HEK293 (cell line): Measurements from ENCODE around the gene PHKA2.

Source experiments
- CTCF ChIA-PET: fragments of 350-600 bp; formaldehyde crosslinking; extraction: SDS; loops from one replicate; lab custom pipeline; 2021; ENCODE audit warnings: antibody characterized with exemption; lab: Yijun Ruan, JAX
- POLR2A ChIA-PET: fragments of 300-600 bp; formaldehyde crosslinking; extraction: SDS; loops from one replicate; lab custom pipeline; 2020; ENCODE audit warnings: antibody characterized with exemption, inconsistent platforms; lab: Yijun Ruan, JAX
- H3K27ac ChIP-seq: fragments of 200-500 bp; sonication (Bioruptor generic); 2 replicates; pipeline ENCODE4 v1.5.1; 2014; ENCODE audit warnings: low read depth, low read length, control low read depth, inconsistent platforms; ENCODE audit errors: extremely low read depth
- H3K36me3 ChIP-seq, 2 experiments: fragments of 200-500 bp in 1 of 2; sonication (Bioruptor generic) in 1 of 2; 1 replicate in 1 of 2; 2 replicates in 1 of 2; pipeline ENCODE4 v1.5.1; 2014 to 2017; ENCODE audit warnings: inconsistent platforms in 2 of 2, low read length in 2 of 2; ENCODE audit not compliant: control insufficient read depth in 2 of 2, insufficient read depth in 1 of 2
- H3K4me1 ChIP-seq: fragments of 200-500 bp; sonication (Bioruptor generic); 2 replicates; pipeline ENCODE4 v1.5.1; 2014; ENCODE audit warnings: mild to moderate bottlenecking, low read length, inconsistent platforms; ENCODE audit not compliant: control insufficient read depth, insufficient read depth
- H3K4me3 ChIP-seq: 2 replicates; pipeline ENCODE4 v1.5.1; 2011; ENCODE audit warnings: low read depth, mild to moderate bottlenecking, control low read depth, low read length, moderate library complexity
- H3K9me3 ChIP-seq: fragments of 200-500 bp; sonication (Bioruptor generic); 2 replicates; pipeline ENCODE4 v1.5.1; 2014; ENCODE audit warnings: low read depth, low read length, inconsistent platforms; ENCODE audit not compliant: control insufficient read depth, insufficient read depth
- TCF7L2 ChIP-seq: IDR thresholded peaks from 2 replicates; pipeline ENCODE4 v1.6.1; 2011; ENCODE audit warnings: low read depth, mild to moderate bottlenecking, inconsistent platforms, low read length, moderate library complexity, borderline replicate concordance
- ZBTB20 ChIP-seq: fragments of 450-650 bp; formaldehyde crosslinking; IDR thresholded peaks from 2 replicates; pipeline ENCODE4 v1.5.1; 2016; ENCODE audit warnings: missing biosample characterization, missing genetic modification characterization
- ZBTB7A ChIP-seq: fragments of 450-650 bp; formaldehyde crosslinking; IDR thresholded peaks from 2 replicates; pipeline ENCODE4 v1.5.1; 2016; ENCODE audit warnings: low read depth, missing biosample characterization, missing genetic modification characterization
- ZEB2 ChIP-seq: fragments of 450-650 bp; formaldehyde crosslinking; IDR thresholded peaks from 2 replicates; pipeline ENCODE4 v1.5.1; 2016; ENCODE audit warnings: missing biosample characterization, missing genetic modification characterization
- ZNF138 ChIP-seq: fragments of 450-650 bp; formaldehyde crosslinking; IDR thresholded peaks from 2 replicates; pipeline ENCODE4 v1.5.1; 2016; ENCODE audit warnings: missing biosample characterization, missing genetic modification characterization, borderline replicate concordance
- ZNF146 ChIP-seq: fragments of 450-650 bp; formaldehyde crosslinking; IDR thresholded peaks from 2 replicates; pipeline ENCODE4 v1.5.1; 2016; ENCODE audit warnings: missing biosample characterization, missing genetic modification characterization
- ZNF19 ChIP-seq: fragments of 450-650 bp; formaldehyde crosslinking; IDR thresholded peaks from 2 replicates; pipeline ENCODE4; 2016; ENCODE audit warnings: missing biosample characterization, missing genetic modification characterization, low read depth
- ZNF366 ChIP-seq: fragments of 450-650 bp; formaldehyde crosslinking; conservative IDR thresholded peaks from 2 replicates; pipeline ENCODE4 v1.5.1; 2016; ENCODE audit warnings: missing biosample characterization, missing genetic modification characterization
- ZNF394 ChIP-seq: fragments of 450-650 bp; formaldehyde crosslinking; IDR thresholded peaks from 2 replicates; pipeline ENCODE4 v1.5.1; 2016; ENCODE audit warnings: missing biosample characterization, missing genetic modification characterization, mild to moderate bottlenecking, moderate library complexity, borderline replicate concordance
- ZNF561 ChIP-seq: fragments of 450-650 bp; IDR thresholded peaks from 2 replicates; pipeline ENCODE4 v1.5.1; 2018; ENCODE audit warnings: missing biosample characterization, missing genetic modification characterization, borderline replicate concordance
- ZNF670 ChIP-seq: fragments of 450-650 bp; formaldehyde crosslinking; IDR thresholded peaks from 2 replicates; pipeline ENCODE4 v1.5.1; 2016; ENCODE audit warnings: missing biosample characterization, missing genetic modification characterization, low read depth
- ZNF76 ChIP-seq: fragments of 450-650 bp; formaldehyde crosslinking; IDR thresholded peaks from 2 replicates; pipeline ENCODE4; 2016; ENCODE audit warnings: low read depth, missing biosample characterization, missing genetic modification characterization, borderline replicate concordance
- ZNF768 ChIP-seq: fragments of 450-650 bp; formaldehyde crosslinking; IDR thresholded peaks from 2 replicates; pipeline ENCODE4 v1.5.1; 2018; ENCODE audit warnings: missing biosample characterization, mild to moderate bottlenecking, missing genetic modification characterization
- TF ChIP-seq, protein P1 (sequence below): fragments of 450-650 bp; formaldehyde crosslinking; conservative IDR thresholded peaks from 2 replicates; pipeline ENCODE4 v1.5.1; 2016; ENCODE audit warnings: low read depth, missing biosample characterization, missing genetic modification characterization
- TF ChIP-seq, protein P2 (sequence below): fragments of 450-650 bp; formaldehyde crosslinking; IDR thresholded peaks from 2 replicates; pipeline ENCODE4; 2016; ENCODE audit warnings: missing biosample characterization, missing genetic modification characterization
- TF ChIP-seq, protein P3 (sequence below): fragments of 450-650 bp; formaldehyde crosslinking; IDR thresholded peaks from 2 replicates; pipeline ENCODE4 v1.5.1; 2016; ENCODE audit warnings: missing biosample characterization, missing genetic modification characterization
- TF ChIP-seq, protein P4 (sequence below): fragments of 450-650 bp; formaldehyde crosslinking; IDR thresholded peaks from 2 replicates; pipeline ENCODE4 v1.5.1; 2016; ENCODE audit warnings: missing biosample characterization, missing genetic modification characterization
- TF ChIP-seq, protein P5 (sequence below): fragments of 450-650 bp; formaldehyde crosslinking; IDR thresholded peaks from 2 replicates; pipeline ENCODE4 v1.5.1; 2016; ENCODE audit warnings: missing biosample characterization, missing genetic modification characterization
- TF ChIP-seq, protein P6 (sequence below): fragments of 450-650 bp; formaldehyde crosslinking; optimal IDR thresholded peaks from 2 replicates; pipeline ENCODE3; 2016; ENCODE audit warnings: missing biosample characterization, mild to moderate bottlenecking, missing genetic modification characterization

PHKA2 gene

DNA sequence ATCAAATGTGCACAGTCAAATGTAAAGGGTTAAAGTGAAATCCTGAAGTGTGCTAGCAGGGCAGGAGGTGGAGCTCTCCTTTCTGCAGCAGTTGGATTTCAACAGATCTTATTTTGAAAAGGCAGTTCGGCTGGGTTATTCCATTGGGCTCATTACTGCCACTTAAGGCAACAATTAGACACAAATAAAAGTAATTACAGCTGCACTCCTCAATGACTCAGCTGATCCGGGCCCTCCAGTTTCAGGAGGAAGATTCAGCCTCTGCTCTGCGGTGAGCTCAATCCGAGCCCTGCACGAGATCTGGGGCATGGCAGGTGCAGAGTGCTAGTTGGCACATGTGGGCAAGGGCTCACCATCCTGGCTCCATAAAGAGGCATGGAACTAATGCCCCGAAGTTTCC, 85.4 kb downstream of the PHKA2 start (continued):
- TF ChIP-seq, protein P1, sequence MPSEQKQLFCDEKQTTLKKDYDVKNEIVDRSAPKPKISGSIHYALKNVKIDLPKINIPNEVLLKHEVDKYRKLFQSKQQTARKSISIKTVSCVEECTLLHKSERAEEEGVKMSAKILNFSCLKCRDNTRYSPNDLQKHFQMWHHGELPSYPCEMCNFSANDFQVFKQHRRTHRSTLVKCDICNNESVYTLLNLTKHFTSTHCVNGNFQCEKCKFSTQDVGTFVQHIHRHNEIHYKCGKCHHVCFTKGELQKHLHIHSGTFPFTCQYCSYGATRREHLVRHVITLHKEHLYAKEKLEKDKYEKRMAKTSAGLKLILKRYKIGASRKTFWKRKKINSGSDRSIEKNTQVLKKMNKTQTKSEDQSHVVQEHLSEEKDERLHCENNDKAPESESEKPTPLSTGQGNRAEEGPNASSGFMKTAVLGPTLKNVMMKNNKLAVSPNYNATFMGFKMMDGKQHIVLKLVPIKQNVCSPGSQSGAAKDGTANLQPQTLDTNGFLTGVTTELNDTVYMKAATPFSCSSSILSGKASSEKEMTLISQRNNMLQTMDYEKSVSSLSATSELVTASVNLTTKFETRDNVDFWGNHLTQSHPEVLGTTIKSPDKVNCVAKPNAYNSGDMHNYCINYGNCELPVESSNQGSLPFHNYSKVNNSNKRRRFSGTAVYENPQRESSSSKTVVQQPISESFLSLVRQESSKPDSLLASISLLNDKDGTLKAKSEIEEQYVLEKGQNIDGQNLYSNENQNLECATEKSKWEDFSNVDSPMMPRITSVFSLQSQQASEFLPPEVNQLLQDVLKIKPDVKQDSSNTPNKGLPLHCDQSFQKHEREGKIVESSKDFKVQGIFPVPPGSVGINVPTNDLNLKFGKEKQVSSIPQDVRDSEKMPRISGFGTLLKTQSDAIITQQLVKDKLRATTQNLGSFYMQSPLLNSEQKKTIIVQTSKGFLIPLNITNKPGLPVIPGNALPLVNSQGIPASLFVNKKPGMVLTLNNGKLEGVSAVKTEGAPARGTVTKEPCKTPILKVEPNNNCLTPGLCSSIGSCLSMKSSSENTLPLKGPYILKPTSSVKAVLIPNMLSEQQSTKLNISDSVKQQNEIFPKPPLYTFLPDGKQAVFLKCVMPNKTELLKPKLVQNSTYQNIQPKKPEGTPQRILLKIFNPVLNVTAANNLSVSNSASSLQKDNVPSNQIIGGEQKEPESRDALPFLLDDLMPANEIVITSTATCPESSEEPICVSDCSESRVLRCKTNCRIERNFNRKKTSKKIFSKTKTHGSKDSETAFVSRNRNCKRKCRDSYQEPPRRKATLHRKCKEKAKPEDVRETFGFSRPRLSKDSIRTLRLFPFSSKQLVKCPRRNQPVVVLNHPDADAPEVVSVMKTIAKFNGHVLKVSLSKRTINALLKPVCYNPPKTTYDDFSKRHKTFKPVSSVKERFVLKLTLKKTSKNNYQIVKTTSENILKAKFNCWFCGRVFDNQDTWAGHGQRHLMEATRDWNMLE (tag by site-specific recombination) = no peak
- TF ChIP-seq ZNF670 (no peak), ZEB2 (tag by site-specific recombination) (no peak), ZBTB7A (no peak), ZNF76 (tag by site-specific recombination) (no peak), TCF7L2 (no peak), ZNF19 (tag by site-specific recombination) (no peak)
- TF ChIP-seq, protein P2, sequence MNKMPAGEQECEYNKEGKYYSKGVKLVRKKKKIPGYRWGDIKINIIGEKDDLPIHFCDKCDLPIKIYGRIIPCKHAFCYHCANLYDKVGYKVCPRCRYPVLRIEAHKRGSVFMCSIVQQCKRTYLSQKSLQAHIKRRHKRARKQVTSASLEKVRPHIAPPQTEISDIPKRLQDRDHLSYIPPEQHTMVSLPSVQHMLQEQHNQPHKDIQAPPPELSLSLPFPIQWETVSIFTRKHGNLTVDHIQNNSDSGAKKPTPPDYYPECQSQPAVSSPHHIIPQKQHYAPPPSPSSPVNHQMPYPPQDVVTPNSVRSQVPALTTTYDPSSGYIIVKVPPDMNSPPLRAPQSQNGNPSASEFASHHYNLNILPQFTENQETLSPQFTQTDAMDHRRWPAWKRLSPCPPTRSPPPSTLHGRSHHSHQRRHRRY (tag by site-specific recombination) = no peak
- TF ChIP-seq, protein P3, sequence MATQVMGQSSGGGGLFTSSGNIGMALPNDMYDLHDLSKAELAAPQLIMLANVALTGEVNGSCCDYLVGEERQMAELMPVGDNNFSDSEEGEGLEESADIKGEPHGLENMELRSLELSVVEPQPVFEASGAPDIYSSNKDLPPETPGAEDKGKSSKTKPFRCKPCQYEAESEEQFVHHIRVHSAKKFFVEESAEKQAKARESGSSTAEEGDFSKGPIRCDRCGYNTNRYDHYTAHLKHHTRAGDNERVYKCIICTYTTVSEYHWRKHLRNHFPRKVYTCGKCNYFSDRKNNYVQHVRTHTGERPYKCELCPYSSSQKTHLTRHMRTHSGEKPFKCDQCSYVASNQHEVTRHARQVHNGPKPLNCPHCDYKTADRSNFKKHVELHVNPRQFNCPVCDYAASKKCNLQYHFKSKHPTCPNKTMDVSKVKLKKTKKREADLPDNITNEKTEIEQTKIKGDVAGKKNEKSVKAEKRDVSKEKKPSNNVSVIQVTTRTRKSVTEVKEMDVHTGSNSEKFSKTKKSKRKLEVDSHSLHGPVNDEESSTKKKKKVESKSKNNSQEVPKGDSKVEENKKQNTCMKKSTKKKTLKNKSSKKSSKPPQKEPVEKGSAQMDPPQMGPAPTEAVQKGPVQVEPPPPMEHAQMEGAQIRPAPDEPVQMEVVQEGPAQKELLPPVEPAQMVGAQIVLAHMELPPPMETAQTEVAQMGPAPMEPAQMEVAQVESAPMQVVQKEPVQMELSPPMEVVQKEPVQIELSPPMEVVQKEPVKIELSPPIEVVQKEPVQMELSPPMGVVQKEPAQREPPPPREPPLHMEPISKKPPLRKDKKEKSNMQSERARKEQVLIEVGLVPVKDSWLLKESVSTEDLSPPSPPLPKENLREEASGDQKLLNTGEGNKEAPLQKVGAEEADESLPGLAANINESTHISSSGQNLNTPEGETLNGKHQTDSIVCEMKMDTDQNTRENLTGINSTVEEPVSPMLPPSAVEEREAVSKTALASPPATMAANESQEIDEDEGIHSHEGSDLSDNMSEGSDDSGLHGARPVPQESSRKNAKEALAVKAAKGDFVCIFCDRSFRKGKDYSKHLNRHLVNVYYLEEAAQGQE = no peak
- TF ChIP-seq, protein P4, sequence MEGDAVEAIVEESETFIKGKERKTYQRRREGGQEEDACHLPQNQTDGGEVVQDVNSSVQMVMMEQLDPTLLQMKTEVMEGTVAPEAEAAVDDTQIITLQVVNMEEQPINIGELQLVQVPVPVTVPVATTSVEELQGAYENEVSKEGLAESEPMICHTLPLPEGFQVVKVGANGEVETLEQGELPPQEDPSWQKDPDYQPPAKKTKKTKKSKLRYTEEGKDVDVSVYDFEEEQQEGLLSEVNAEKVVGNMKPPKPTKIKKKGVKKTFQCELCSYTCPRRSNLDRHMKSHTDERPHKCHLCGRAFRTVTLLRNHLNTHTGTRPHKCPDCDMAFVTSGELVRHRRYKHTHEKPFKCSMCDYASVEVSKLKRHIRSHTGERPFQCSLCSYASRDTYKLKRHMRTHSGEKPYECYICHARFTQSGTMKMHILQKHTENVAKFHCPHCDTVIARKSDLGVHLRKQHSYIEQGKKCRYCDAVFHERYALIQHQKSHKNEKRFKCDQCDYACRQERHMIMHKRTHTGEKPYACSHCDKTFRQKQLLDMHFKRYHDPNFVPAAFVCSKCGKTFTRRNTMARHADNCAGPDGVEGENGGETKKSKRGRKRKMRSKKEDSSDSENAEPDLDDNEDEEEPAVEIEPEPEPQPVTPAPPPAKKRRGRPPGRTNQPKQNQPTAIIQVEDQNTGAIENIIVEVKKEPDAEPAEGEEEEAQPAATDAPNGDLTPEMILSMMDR (tag by site-specific recombination) = no peak

DNA sequence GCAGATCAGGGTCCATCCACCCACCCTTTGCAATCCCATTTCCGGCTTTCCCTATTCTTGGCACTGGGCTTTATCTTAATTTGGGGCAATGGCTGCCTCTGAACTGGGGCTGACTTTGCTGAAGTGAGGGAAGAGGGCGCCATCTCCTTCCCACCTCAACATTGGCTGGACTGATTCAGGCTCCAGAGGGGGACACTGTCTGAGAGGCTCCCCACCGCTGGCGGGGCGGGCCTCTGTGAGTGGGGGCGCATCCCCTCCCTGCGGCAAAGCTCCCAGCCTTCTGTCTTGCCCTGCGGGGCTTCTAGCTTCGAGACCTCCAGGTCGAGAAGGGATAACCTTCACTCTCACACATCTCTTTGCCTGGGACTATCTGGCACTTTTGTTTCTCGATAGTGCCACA, 85.8 kb downstream of the PHKA2 start:
- Histone ChIP-seq H3K4me1 (no peaks in the 10 kb centered on the region), H3K4me3 (no peak overlapping the region), H3K36me3 (peaks cover 0 to 57% of the 10 kb centered on the region in 2 experiments; a peak in 2 of 3 replicates), H3K27ac (no peak overlapping the region), H3K9me3 (no peaks in the 10 kb centered on the region)
- CTCF ChIA-PET = no interaction called here
- POLR2A ChIA-PET = no interaction called here
- TF ChIP-seq, protein P5, sequence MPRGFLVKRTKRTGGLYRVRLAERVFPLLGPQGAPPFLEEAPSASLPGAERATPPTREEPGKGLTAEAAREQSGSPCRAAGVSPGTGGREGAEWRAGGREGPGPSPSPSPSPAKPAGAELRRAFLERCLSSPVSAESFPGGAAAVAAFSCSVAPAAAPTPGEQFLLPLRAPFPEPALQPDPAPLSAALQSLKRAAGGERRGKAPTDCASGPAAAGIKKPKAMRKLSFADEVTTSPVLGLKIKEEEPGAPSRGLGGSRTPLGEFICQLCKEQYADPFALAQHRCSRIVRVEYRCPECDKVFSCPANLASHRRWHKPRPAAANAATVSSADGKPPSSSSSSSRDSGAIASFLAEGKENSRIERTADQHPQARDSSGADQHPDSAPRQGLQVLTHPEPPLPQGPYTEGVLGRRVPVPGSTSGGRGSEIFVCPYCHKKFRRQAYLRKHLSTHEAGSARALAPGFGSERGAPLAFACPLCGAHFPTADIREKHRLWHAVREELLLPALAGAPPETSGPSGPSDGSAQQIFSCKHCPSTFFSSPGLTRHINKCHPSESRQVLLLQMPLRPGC (tag by site-specific recombination) = no peak
- TF ChIP-seq ZNF138 (tag by site-specific recombination) (no peak), ZNF146 (tag by site-specific recombination) (no peak), ZNF561 (tag by site-specific recombination) (no peak), ZNF394 (no peak), ZNF366 (tag by site-specific recombination) (no peak), ZBTB20 (tag by site-specific recombination) (no peak), ZNF768 (tag by site-specific recombination) (no peak)
- TF ChIP-seq, protein P6, sequence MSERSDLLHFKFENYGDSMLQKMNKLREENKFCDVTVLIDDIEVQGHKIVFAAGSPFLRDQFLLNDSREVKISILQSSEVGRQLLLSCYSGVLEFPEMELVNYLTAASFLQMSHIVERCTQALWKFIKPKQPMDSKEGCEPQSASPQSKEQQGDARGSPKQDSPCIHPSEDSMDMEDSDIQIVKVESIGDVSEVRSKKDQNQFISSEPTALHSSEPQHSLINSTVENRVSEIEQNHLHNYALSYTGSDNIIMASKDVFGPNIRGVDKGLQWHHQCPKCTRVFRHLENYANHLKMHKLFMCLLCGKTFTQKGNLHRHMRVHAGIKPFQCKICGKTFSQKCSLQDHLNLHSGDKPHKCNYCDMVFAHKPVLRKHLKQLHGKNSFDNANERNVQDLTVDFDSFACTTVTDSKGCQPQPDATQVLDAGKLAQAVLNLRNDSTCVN (tag by site-specific recombination) = no peak
